HL-60 (cell line): ENCODE measurements around the gene PARN.

Source experiments
- CTCF ChIP-seq: IDR thresholded peaks from one replicate; pipeline ENCODE4 v1.5.1; 2011; ENCODE audit warnings: low read length, control low read depth, inconsistent platforms; ENCODE audit not compliant: insufficient read depth
- TF ChIP-seq, protein P1 (sequence below): IDR thresholded peaks from 2 replicates; pipeline ENCODE4 v1.6.1; 2012; ENCODE audit warnings: low read depth; ENCODE audit not compliant: insufficient replicate concordance

DNA sequence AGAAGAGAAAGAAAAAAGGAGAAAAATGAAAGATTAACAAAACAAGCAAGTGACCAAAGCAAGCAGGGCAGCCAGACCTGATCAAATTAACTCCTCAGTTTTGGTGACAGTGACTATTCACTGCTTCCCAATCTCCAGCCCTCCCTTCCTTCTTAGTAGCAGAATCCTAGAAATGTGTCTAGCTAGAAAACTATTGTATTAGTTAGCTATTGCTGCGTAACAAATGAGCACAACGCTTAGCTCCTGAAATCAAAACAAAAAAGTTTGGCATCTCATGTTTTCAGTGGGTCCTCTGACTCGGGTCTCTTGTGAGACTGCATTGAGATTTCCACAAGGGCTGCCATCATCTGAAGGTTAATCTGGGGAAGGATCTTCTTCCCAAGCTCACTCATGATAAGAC lies 213.9 kb downstream of the PARN start:
- no peak for TF ChIP-seq CTCF
- TF ChIP-seq, protein P1, sequence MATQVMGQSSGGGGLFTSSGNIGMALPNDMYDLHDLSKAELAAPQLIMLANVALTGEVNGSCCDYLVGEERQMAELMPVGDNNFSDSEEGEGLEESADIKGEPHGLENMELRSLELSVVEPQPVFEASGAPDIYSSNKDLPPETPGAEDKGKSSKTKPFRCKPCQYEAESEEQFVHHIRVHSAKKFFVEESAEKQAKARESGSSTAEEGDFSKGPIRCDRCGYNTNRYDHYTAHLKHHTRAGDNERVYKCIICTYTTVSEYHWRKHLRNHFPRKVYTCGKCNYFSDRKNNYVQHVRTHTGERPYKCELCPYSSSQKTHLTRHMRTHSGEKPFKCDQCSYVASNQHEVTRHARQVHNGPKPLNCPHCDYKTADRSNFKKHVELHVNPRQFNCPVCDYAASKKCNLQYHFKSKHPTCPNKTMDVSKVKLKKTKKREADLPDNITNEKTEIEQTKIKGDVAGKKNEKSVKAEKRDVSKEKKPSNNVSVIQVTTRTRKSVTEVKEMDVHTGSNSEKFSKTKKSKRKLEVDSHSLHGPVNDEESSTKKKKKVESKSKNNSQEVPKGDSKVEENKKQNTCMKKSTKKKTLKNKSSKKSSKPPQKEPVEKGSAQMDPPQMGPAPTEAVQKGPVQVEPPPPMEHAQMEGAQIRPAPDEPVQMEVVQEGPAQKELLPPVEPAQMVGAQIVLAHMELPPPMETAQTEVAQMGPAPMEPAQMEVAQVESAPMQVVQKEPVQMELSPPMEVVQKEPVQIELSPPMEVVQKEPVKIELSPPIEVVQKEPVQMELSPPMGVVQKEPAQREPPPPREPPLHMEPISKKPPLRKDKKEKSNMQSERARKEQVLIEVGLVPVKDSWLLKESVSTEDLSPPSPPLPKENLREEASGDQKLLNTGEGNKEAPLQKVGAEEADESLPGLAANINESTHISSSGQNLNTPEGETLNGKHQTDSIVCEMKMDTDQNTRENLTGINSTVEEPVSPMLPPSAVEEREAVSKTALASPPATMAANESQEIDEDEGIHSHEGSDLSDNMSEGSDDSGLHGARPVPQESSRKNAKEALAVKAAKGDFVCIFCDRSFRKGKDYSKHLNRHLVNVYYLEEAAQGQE, result no peak
